Measurements from ENCODE around the gene MX1.

- TF ChIP-seq RXRA (IDR thresholded peaks at IDR 0.05), result no peak
- TF ChIP-seq MAX (IDR thresholded peaks at IDR 0.05), result no peak
- TF ChIP-seq, protein P1, sequence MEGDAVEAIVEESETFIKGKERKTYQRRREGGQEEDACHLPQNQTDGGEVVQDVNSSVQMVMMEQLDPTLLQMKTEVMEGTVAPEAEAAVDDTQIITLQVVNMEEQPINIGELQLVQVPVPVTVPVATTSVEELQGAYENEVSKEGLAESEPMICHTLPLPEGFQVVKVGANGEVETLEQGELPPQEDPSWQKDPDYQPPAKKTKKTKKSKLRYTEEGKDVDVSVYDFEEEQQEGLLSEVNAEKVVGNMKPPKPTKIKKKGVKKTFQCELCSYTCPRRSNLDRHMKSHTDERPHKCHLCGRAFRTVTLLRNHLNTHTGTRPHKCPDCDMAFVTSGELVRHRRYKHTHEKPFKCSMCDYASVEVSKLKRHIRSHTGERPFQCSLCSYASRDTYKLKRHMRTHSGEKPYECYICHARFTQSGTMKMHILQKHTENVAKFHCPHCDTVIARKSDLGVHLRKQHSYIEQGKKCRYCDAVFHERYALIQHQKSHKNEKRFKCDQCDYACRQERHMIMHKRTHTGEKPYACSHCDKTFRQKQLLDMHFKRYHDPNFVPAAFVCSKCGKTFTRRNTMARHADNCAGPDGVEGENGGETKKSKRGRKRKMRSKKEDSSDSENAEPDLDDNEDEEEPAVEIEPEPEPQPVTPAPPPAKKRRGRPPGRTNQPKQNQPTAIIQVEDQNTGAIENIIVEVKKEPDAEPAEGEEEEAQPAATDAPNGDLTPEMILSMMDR (IDR thresholded peaks at IDR 0.05; ENCODE audit: low read depth, low read length, missing input control), result no peak
- TF ChIP-seq SP1 (IDR thresholded peaks at IDR 0.05), result no peak
- no peak for TF ChIP-seq RAD21 (IDR thresholded peaks at IDR 0.05)
- no peak for TF ChIP-seq YY1 (IDR thresholded peaks at IDR 0.05)
- no peak for TF ChIP-seq REST (IDR thresholded peaks at IDR 0.05)
- no peak for TF ChIP-seq TAF1 (conservative IDR thresholded peaks at IDR 0.05)
- TF ChIP-seq, protein P2, sequence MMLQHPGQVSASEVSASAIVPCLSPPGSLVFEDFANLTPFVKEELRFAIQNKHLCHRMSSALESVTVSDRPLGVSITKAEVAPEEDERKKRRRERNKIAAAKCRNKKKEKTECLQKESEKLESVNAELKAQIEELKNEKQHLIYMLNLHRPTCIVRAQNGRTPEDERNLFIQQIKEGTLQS (IDR thresholded peaks at IDR 0.05), result no peak
- no peak for TF ChIP-seq GABPA (IDR thresholded peaks at IDR 0.05 in 1 of 2, conservative IDR thresholded peaks at IDR 0.05 in 1 of 2)
- no peak for TF ChIP-seq HNF4G (IDR thresholded peaks at IDR 0.05)
- no peak for TF ChIP-seq JUND (IDR thresholded peaks at IDR 0.05)
- no peak for TF ChIP-seq HNF4A (conservative IDR thresholded peaks at IDR 0.05)
- TF ChIP-seq FOXA1 (IDR thresholded peaks at IDR 0.05), result no peak
Measured at GRCh38 chr21:41431788-41432548, 5.9 kb downstream of the MX1 start.
